OCI-LY3 (cell line): ENCODE data around the gene PIGU.
"Not testable (repeated sequence)": the region's sequence is repeated elsewhere in the genome, so short reads cannot be mapped to it uniquely, and the experiment has no call there.

ENCODE experiments used
- EZH2phosphoT487 ChIP-seq: fragments of 200-600 bp; shearing (Covaris generic); IDR thresholded peaks from 2 replicates; pipeline ENCODE4 v1.6.1; 2018; ENCODE audit warnings: antibody characterized with exemption, mixed run types, low read depth
- TF ChIP-seq, protein P1 (sequence below): fragments of 200-600, 300-600 bp; sonication (generic); IDR thresholded peaks from 2 replicates; pipeline ENCODE4 v1.5.1; 2014; ENCODE audit warnings: antibody characterized with exemption, low read length, low read depth

DNA sequence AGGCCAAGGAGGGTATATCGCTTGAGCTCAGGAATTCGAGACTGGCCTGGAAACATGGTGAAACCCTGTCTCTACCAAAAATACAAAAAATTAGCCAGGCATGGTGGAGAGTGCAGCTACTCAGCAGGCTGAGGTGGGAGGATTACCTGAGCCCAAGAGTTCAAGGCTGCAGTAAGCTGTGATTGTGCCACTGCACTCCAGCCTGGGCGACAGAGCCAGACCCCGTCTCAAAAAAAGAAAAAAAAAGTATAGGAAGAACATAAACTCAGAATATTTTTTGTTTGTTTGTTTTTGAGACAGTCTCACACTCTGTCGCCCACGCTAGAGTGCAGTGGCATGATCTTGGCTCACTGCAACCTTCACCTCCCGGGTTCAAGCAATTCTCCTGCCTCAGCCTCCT is 12.1 kb downstream of the PIGU start:
- TF ChIP-seq, protein P1, sequence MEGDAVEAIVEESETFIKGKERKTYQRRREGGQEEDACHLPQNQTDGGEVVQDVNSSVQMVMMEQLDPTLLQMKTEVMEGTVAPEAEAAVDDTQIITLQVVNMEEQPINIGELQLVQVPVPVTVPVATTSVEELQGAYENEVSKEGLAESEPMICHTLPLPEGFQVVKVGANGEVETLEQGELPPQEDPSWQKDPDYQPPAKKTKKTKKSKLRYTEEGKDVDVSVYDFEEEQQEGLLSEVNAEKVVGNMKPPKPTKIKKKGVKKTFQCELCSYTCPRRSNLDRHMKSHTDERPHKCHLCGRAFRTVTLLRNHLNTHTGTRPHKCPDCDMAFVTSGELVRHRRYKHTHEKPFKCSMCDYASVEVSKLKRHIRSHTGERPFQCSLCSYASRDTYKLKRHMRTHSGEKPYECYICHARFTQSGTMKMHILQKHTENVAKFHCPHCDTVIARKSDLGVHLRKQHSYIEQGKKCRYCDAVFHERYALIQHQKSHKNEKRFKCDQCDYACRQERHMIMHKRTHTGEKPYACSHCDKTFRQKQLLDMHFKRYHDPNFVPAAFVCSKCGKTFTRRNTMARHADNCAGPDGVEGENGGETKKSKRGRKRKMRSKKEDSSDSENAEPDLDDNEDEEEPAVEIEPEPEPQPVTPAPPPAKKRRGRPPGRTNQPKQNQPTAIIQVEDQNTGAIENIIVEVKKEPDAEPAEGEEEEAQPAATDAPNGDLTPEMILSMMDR: not testable (repeated sequence)
- not testable (repeated sequence) for TF ChIP-seq EZH2phosphoT487
